ENCODE data around the gene RETREG1. TPM values are rescaled to one million over a fixed set of nuclear protein-coding genes. Genes with fewer than 3 reads are reported as not detected.

Gene RETREG1
- total RNA-seq, 1 experiment from 2014 or later: 3.4 TPM

DNA sequence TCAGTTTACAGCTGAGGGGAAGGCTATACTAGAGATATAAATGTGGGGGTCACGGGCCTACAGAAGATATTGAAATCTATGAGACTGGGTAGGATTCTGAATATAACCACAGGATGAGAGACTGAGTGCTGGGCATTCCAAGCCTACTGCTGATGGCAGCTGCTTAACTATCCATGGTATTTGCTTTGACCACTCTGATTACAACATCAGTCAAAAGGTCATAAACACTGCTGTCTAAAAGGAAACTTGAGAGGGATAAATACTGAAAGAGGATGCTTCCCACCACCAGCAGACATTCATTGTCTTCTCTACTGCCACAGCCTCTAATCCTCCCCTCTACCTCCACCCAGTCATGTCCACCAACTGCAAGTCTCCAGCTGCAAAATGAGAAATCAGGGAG is 155.0 kb downstream of the RETREG1 start:
- H2BK12ac ChIP-seq (ENCODE audit: insufficient read length, low read depth, low read length): no peak overlapping the region
- H3K23me2 ChIP-seq (ENCODE audit: insufficient read length, low read depth, low read length, poor library complexity, severe bottlenecking): peaks cover 10% of the 10 kb centered on the region
- H2AK5ac ChIP-seq (ENCODE audit: insufficient read length, low read length): no peak overlapping the region
- no peak overlapping the region for H3K18ac ChIP-seq (ENCODE audit: insufficient read length, low read depth, low read length)
- no peak overlapping the region for H4K8ac ChIP-seq (replicated peaks; ENCODE audit: insufficient read length, low read depth, low read length)
- TF ChIP-seq, protein P1, sequence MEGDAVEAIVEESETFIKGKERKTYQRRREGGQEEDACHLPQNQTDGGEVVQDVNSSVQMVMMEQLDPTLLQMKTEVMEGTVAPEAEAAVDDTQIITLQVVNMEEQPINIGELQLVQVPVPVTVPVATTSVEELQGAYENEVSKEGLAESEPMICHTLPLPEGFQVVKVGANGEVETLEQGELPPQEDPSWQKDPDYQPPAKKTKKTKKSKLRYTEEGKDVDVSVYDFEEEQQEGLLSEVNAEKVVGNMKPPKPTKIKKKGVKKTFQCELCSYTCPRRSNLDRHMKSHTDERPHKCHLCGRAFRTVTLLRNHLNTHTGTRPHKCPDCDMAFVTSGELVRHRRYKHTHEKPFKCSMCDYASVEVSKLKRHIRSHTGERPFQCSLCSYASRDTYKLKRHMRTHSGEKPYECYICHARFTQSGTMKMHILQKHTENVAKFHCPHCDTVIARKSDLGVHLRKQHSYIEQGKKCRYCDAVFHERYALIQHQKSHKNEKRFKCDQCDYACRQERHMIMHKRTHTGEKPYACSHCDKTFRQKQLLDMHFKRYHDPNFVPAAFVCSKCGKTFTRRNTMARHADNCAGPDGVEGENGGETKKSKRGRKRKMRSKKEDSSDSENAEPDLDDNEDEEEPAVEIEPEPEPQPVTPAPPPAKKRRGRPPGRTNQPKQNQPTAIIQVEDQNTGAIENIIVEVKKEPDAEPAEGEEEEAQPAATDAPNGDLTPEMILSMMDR (conservative IDR thresholded peaks at IDR 0.05): no peak
- H2BK120ac ChIP-seq (ENCODE audit: low read depth, low read length, poor library complexity, severe bottlenecking): no peak overlapping the region
- Mint-ChIP-seq H3K4me1 (peaks cover 15 to 20% of the 10 kb centered on the region in 2 experiments), H3K9me3 (no peaks in the 10 kb centered on the region), H3K4me3 (no peak overlapping the region), H3K27ac (no peak overlapping the region; a peak in 2 of 7 replicates), H3K27me3 (ENCODE audit: low read depth) (no peaks in the 10 kb centered on the region; the same call in 1 of the 2 replicates), H3K36me3 (ENCODE audit: insufficient read depth in 1 of 3, low read depth in 3 of 3) (peaks cover 13 to 49% (median 47%) of the 10 kb centered on the region in 3 experiments)
- no peak overlapping the region for H3K23ac ChIP-seq (ENCODE audit: insufficient read length, low read depth, low read length)
- no peak overlapping the region for H4K91ac ChIP-seq (ENCODE audit: insufficient read length, low read depth, low read length)
- no peak overlapping the region for H3K9ac ChIP-seq (ENCODE audit: extremely low read depth, insufficient read length, low read length)
- no peak overlapping the region for H3K14ac ChIP-seq (ENCODE audit: insufficient read depth, low read length)
- peaks cover 13% of the 10 kb centered on the region; the same call in 1 of the 2 replicates for H3K79me2 ChIP-seq (ENCODE audit: insufficient read depth, low read length)
- WGBS (ENCODE audit: extremely low coverage, insufficient read length, low lambda C conversion rate): no CpG with 5 or more reads among the region's 1 CpG
- H2AFZ ChIP-seq (ENCODE audit: low read length): no peak overlapping the region
- H2BK20ac ChIP-seq (ENCODE audit: low read depth, low read length, poor library complexity, severe bottlenecking): no peak overlapping the region
- H3K4me1 ChIP-seq (ENCODE audit: insufficient read depth, low read length): no peaks in the 10 kb centered on the region; the same call in 1 of the 2 replicates
- H2BK5ac ChIP-seq (ENCODE audit: insufficient read length, low read length): no peak overlapping the region
- H2BK15ac ChIP-seq (ENCODE audit: low read depth, low read length): no peak overlapping the region
- no peak overlapping the region for H3K4ac ChIP-seq (ENCODE audit: low read depth, low read length)
- H3K56ac ChIP-seq (ENCODE audit: insufficient read length, low read depth, low read length): no peak overlapping the region
- DNase-seq: no peak
- peaks cover under 1% of the 10 kb centered on the region for H4K20me1 ChIP-seq (ENCODE audit: control insufficient read depth, insufficient read depth, insufficient read length)
- no peaks in the 10 kb centered on the region for H3K27me3 ChIP-seq (ENCODE audit: insufficient read depth, low read length)
- H3K27ac ChIP-seq (ENCODE audit: insufficient read length, low read depth, low read length): no peak overlapping the region
- peaks cover 3% of the 10 kb centered on the region for H3K79me1 ChIP-seq (ENCODE audit: insufficient read depth, low read depth, low read length, poor library complexity, severe bottlenecking)
- H3K4me2 ChIP-seq (ENCODE audit: insufficient read depth, insufficient read length, low read length): no peak overlapping the region
- no peak overlapping the region for H4K5ac ChIP-seq (ENCODE audit: insufficient read length, low read depth, low read length)
- no peaks in the 10 kb centered on the region for H3K9me3 ChIP-seq (ENCODE audit: control insufficient read depth, low read depth, low read length)
- no peak overlapping the region for H3T11ph ChIP-seq (ENCODE audit: low read length)
